ENCODE results near the gene ADGRG6.
"Not testable (repeated sequence)": the region's sequence is repeated elsewhere in the genome, so short reads cannot be mapped to it uniquely, and the experiment has no call there.

ADGRG6 gene

DNA sequence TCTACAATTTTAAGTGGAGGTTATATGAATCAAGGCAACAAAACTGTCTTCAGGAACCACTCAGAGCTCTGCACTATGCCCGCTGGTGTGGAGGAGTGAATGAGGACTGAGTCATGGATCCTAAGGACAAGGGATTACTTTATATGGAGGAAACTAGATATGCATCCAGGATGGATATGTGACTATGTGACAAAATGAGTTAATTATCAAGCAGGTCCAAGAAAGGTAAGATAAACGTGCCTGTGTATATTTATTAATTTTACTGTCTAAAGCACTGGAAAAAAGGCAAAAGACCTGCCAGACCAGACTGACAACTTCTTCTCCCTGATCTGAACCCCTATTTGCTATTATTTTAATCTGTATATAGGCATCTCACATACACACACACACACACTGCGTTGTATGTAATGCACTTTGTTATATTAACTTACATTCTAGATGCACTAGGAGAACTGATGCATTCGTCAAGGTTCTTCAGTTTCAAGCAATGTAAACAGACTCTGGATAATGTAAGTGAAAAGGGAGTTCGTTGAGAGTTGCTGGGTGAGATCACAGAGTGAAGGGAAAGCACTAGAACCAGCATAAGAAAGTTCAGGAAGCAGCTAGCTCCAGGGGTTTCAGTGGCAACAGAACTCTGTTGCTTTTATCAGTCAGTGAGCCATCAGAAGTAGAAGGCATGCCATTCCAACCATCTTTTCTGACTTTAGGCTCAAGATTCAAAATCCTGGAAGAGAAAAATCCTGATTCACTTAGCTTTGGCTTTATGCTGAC, 26.4 kb upstream of the ADGRG6 start:
- Histone ChIP-seq H3K27me3 (ENCODE audit: low read depth, low read length) (no peaks in the 10 kb centered on the region), H3K4me1 (ENCODE audit: control insufficient read depth in 1 of 2, insufficient read depth in 2 of 2, low read length in 2 of 2) (no peaks in the 10 kb centered on the region)

DNA sequence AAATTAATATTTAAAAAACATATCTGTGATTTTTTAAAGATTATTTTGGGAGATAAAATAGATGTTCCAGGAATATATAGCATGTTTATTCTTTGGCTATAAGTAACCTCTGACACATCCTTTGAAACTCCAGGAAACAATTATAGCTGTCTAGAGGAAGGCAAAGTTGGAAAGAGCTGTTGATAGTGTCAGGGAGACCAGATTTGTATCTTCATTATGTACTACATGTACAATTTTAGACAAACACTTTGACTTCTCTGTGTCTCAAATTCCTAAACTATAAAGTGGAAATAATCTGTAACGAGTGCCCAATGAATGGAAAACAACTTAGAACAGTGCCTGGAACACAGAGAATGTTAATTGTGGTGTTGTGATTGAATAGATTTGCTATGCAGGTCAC, 25.6 kb upstream of the ADGRG6 start:
- no peaks in the 10 kb centered on the region for H3K4me1 ChIP-seq (ENCODE audit: control insufficient read depth in 1 of 2, insufficient read depth in 2 of 2, low read length in 2 of 2)
- H3K9me3 ChIP-seq (ENCODE audit: control insufficient read depth in 1 of 2, low read length in 2 of 2): no peaks in the 10 kb centered on the region
- H3K27ac ChIP-seq (ENCODE audit: low read length): no peak overlapping the region
- no peak overlapping the region for H3K4me3 ChIP-seq (ENCODE audit: low read depth in 1 of 2, low read length in 2 of 2)
- no peaks in the 10 kb centered on the region for H3K36me3 ChIP-seq (ENCODE audit: control insufficient read depth in 1 of 2, insufficient read depth in 2 of 2, low read length in 2 of 2)
- no peaks in the 10 kb centered on the region for H3K27me3 ChIP-seq (ENCODE audit: low read depth, low read length)

More for the DNA sequence above, 26.4 kb upstream of the ADGRG6 start:
- no peaks in the 10 kb centered on the region for H3K9me3 ChIP-seq (ENCODE audit: control insufficient read depth in 1 of 2, low read length in 2 of 2)
- H3K36me3 ChIP-seq (ENCODE audit: control insufficient read depth in 1 of 2, insufficient read depth in 2 of 2, low read length in 2 of 2): no peaks in the 10 kb centered on the region
- no peak overlapping the region for H3K27ac ChIP-seq (ENCODE audit: low read length)
- H3K4me3 ChIP-seq (ENCODE audit: low read depth in 1 of 2, low read length in 2 of 2): no peak overlapping the region

DNA sequence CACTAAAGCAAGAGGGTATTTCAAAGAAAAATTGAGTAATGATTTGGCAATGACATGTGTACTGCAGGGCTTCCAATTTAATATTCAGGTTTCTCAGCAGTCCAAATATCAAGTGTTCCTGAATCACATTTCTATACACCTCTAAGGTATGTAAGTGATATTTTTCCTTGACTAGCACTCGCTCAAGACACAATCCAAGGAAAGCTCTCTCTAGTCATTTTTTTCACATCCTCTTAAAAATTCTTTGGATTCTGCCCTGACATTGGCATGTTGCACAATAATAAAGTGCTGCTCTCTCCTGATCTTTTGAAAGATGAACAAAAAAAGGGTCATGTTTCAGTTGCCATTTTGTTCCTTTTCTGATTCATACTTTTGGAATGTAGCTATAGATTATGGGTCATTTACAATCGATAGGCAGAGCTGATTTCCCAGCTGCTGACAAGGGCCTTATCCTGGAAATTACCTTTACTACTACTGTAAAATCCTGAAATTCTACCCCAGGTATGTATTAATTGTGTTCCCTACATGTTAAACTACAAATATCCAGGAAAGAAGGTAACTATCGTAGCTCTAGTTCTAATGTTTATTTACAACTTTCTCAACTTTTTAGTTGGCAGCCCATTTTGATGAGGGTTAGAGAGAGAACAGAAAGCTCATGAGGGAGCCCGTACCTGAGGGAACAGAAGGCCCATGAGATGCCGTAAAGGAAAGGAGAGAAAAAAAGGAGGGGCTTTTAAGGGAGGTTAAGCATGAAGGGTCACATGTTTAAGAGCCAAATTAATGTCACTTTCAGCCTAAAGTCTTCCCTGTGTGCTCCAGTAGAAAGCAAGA, 22.2 kb upstream of the ADGRG6 start:
- Histone ChIP-seq H3K27ac (ENCODE audit: low read length) (no peak overlapping the region), H3K4me3 (ENCODE audit: low read depth in 1 of 2, low read length in 2 of 2) (no peak overlapping the region)

DNA sequence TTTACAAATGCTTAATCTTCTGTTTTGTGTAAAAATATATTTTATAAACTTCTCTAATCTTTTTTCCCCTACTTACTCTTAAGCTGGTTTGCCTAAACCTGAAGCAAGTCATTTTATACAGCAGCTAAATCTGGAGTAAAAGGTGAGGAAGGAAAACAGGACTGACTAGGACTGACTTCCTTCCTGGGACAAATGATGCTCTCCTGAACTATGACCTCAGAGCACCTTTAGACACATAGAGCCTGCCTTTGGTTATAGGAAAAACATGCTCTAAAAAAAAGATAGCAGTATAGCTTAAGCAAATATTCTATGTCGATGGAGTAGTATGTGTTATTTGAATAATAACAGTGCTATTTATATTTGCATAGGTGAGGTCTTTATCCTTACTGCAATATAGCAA, 21.5 kb upstream of the ADGRG6 start:
- no peaks in the 10 kb centered on the region for H3K27me3 ChIP-seq (ENCODE audit: low read depth, low read length)
- no peaks in the 10 kb centered on the region for H3K36me3 ChIP-seq (ENCODE audit: control insufficient read depth in 1 of 2, insufficient read depth in 2 of 2, low read length in 2 of 2)
- H3K9me3 ChIP-seq (ENCODE audit: control insufficient read depth in 1 of 2, low read length in 2 of 2): no peaks in the 10 kb centered on the region
- no peaks in the 10 kb centered on the region for H3K4me1 ChIP-seq (ENCODE audit: control insufficient read depth in 1 of 2, insufficient read depth in 2 of 2, low read length in 2 of 2)
- H3K27ac ChIP-seq (ENCODE audit: low read length): no peak overlapping the region
- no peak overlapping the region for H3K4me3 ChIP-seq (ENCODE audit: low read depth in 1 of 2, low read length in 2 of 2)

More for the DNA sequence above, 22.2 kb upstream of the ADGRG6 start:
- H3K9me3 ChIP-seq (ENCODE audit: control insufficient read depth in 1 of 2, low read length in 2 of 2): no peaks in the 10 kb centered on the region
- no peaks in the 10 kb centered on the region for H3K36me3 ChIP-seq (ENCODE audit: control insufficient read depth in 1 of 2, insufficient read depth in 2 of 2, low read length in 2 of 2)
- H3K4me1 ChIP-seq (ENCODE audit: control insufficient read depth in 1 of 2, insufficient read depth in 2 of 2, low read length in 2 of 2): no peaks in the 10 kb centered on the region
- no peaks in the 10 kb centered on the region for H3K27me3 ChIP-seq (ENCODE audit: low read depth, low read length)

DNA sequence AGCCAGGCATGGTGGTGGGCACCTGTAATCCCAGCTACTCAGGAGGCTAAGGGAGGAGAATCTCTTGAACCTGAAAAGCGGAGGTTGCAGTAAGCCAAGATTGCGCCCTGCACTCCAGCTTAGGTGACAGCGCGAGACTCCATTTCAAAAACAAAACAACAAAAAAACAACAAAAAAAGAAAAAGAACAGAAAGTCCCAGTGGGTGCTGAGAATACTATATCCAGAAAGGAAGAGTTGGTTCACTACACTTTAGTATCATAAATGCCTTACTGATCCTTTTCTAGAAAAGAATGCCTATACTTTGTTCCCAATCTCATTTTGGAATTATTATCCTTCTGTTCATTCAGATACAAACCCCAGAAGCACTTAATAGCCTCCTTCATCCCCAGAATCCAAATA, 20.9 kb upstream of the ADGRG6 start:
- Histone ChIP-seq H3K27ac (ENCODE audit: low read length) (no peak overlapping the region), H3K9me3 (ENCODE audit: control insufficient read depth in 1 of 2, low read length in 2 of 2) (no peaks in the 10 kb centered on the region), H3K4me3 (ENCODE audit: low read depth in 1 of 2, low read length in 2 of 2) (no peak overlapping the region), H3K27me3 (ENCODE audit: low read depth, low read length) (no peaks in the 10 kb centered on the region), H3K36me3 (ENCODE audit: control insufficient read depth in 1 of 2, insufficient read depth in 2 of 2, low read length in 2 of 2) (no peaks in the 10 kb centered on the region), H3K4me1 (ENCODE audit: control insufficient read depth in 1 of 2, insufficient read depth in 2 of 2, low read length in 2 of 2) (no peaks in the 10 kb centered on the region)

DNA sequence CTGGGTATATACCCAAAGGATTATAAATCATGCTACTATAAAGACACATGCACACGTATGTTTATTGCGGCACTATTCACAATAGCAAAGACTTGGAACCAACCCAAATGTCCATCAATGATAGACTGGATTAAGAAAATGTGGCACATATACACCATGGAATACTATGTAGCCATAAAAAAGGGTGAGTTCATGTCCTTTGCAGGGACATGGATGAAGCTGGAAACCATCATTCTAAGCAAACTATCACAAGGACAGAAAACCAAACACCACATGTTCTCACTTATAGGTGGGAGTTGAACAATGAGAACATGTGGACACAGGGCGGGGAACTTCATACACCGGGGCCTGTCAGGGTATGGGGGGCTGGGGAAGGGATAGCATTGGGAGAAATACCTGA, 18.7 kb upstream of the ADGRG6 start:
- H3K4me3 ChIP-seq (ENCODE audit: low read depth in 1 of 2, low read length in 2 of 2); H3K27ac ChIP-seq (ENCODE audit: low read length); H3K36me3 ChIP-seq (ENCODE audit: control insufficient read depth in 1 of 2, insufficient read depth in 2 of 2, low read length in 2 of 2); H3K9me3 ChIP-seq (ENCODE audit: control insufficient read depth in 1 of 2, low read length in 2 of 2); H3K27me3 ChIP-seq (ENCODE audit: low read depth, low read length); H3K4me1 ChIP-seq (ENCODE audit: control insufficient read depth in 1 of 2, insufficient read depth in 2 of 2, low read length in 2 of 2): not testable (repeated sequence)

DNA sequence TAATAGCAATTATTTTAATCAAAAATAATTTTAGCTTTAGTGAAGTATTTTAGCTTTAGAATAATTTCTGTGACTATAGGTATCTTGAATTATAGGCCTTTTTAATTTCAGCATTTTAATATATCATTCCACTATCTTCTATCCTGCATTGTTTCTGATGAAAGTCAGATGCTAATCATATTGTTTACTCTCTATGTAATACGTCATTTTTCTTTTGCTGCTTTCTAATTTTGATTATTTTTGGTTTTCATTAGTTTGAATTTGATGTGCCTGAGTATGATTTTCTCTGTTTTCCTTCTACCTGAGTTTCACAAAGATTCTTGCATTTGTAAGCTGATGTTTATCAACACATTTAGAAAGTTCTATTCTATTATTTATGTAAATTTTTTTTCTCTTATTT, 17.4 kb upstream of the ADGRG6 start:
- no peak overlapping the region for H3K4me3 ChIP-seq (ENCODE audit: low read depth in 1 of 2, low read length in 2 of 2)
- H3K9me3 ChIP-seq (ENCODE audit: control insufficient read depth in 1 of 2, low read length in 2 of 2): no peaks in the 10 kb centered on the region
- no peaks in the 10 kb centered on the region for H3K36me3 ChIP-seq (ENCODE audit: control insufficient read depth in 1 of 2, insufficient read depth in 2 of 2, low read length in 2 of 2)
- H3K27me3 ChIP-seq (ENCODE audit: low read depth, low read length): no peaks in the 10 kb centered on the region
- no peak overlapping the region for H3K27ac ChIP-seq (ENCODE audit: low read length)
- H3K4me1 ChIP-seq (ENCODE audit: control insufficient read depth in 1 of 2, insufficient read depth in 2 of 2, low read length in 2 of 2): no peaks in the 10 kb centered on the region

DNA sequence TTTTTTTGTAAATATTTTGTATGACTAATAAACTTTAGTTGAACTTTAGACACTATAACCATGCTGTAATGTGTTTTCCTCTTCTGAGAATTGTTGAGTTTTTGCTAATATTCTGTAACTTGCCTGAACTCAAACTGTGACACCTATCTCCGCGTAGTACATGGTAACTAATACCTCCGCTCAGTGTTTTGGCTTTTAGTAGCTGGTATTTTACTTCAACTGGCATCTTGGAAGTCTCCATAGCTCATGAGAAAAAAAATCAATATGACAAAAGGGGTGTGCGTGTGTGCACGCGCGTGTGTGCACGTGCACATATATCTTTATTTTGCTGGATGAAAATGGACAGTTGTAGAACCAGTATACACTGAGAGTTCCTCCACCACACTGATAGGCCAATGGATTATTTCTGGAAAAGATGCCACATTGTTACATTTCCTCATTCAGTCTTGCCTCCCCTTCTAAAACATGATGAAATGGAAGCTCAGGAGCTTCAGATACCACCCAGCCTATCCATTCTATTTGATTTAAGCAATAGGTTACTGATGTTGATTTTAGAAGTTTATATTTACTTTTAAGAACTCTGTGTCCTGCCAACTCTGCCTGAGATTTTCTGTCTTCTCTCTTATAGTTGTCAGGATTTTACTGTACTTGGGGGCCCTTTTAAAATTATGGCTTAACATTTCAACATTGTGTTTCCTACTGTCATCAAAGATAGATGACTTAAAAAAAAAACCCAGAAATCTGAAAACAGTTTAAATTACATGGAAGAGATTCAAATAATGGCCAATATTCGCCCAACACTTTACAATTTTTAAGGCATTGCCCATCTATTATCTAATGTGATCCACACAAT, 16.3 kb upstream of the ADGRG6 start:
- H3K4me1 ChIP-seq (ENCODE audit: control insufficient read depth in 1 of 2, insufficient read depth in 2 of 2, low read length in 2 of 2): no peaks in the 10 kb centered on the region
- H3K4me3 ChIP-seq (ENCODE audit: low read depth in 1 of 2, low read length in 2 of 2): no peak overlapping the region
- no peaks in the 10 kb centered on the region for H3K27me3 ChIP-seq (ENCODE audit: low read depth, low read length)
- H3K36me3 ChIP-seq (ENCODE audit: control insufficient read depth in 1 of 2, insufficient read depth in 2 of 2, low read length in 2 of 2): no peaks in the 10 kb centered on the region
- no peaks in the 10 kb centered on the region for H3K9me3 ChIP-seq (ENCODE audit: control insufficient read depth in 1 of 2, low read length in 2 of 2)
- H3K27ac ChIP-seq (ENCODE audit: low read length): no peak overlapping the region

DNA sequence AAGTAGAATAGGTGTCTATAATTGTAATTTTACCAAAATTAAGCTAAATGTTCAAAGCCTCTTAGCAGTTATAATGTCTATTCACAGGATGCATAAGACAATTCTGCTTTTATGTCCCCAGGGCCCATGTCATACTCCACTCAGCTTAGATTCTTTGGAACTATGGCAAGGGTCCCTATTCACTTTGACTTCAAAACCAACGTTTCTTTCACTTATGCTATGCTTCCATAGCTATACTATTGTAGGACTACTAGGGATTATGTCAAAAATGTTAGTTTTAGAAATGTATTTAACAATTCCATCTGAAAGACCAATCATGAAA, 15.8 kb upstream of the ADGRG6 start:
- no peaks in the 10 kb centered on the region for H3K27me3 ChIP-seq (ENCODE audit: low read depth, low read length)
- no peaks in the 10 kb centered on the region for H3K9me3 ChIP-seq (ENCODE audit: control insufficient read depth in 1 of 2, low read length in 2 of 2)
- no peak overlapping the region for H3K4me3 ChIP-seq (ENCODE audit: low read depth in 1 of 2, low read length in 2 of 2)
- no peaks in the 10 kb centered on the region for H3K4me1 ChIP-seq (ENCODE audit: control insufficient read depth in 1 of 2, insufficient read depth in 2 of 2, low read length in 2 of 2)
- no peak overlapping the region for H3K27ac ChIP-seq (ENCODE audit: low read length)
- H3K36me3 ChIP-seq (ENCODE audit: control insufficient read depth in 1 of 2, insufficient read depth in 2 of 2, low read length in 2 of 2): no peaks in the 10 kb centered on the region

DNA sequence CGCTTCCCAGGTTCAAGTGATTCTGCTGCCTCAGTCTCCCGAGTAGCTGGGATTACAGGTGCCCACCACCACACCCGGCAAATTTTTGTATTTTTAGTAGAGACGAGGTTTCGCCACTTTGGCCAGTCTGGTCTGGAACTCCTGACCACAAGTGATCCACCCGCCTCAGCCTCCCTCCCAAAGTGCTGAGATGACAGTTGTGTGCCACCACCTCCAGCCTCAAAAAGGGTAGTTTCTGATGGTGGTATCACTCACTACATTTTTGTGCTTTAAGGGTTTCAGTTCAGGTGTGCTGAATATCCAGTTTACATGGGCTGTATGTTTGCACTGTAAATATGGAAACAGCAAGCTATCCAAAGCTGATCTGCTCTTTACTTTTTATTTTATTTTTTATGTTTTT, 12.1 kb upstream of the ADGRG6 start:
- Histone ChIP-seq H3K4me3 (ENCODE audit: low read depth in 1 of 2, low read length in 2 of 2) (no peak overlapping the region), H3K9me3 (ENCODE audit: control insufficient read depth in 1 of 2, low read length in 2 of 2) (no peaks in the 10 kb centered on the region), H3K36me3 (ENCODE audit: control insufficient read depth in 1 of 2, insufficient read depth in 2 of 2, low read length in 2 of 2) (no peaks in the 10 kb centered on the region), H3K4me1 (ENCODE audit: control insufficient read depth in 1 of 2, insufficient read depth in 2 of 2, low read length in 2 of 2) (no peaks in the 10 kb centered on the region), H3K27me3 (ENCODE audit: low read depth, low read length) (no peaks in the 10 kb centered on the region), H3K27ac (ENCODE audit: low read length) (no peak overlapping the region)

DNA sequence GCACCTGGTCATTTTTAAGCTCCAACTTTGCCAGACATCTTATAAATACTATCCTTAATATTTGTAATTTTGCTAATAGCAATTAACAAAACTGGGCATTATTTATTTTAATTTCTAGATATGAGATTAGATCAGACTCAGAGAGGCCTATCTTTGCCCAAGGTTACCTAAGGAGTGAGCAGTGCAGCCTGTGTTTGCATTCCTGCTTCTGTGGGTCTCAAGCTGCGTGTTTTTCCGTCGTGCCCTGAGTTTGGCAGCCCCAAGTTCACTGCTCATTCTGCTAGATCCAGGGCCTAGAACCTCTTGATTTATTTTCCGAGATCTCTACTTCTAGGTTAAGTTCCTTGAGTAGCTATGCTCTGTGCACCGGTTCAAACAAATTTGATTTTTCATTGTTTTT, 11.0 kb upstream of the ADGRG6 start:
- Histone ChIP-seq H3K9me3 (ENCODE audit: control insufficient read depth in 1 of 2, low read length in 2 of 2) (no peaks in the 10 kb centered on the region), H3K4me3 (ENCODE audit: low read depth in 1 of 2, low read length in 2 of 2) (no peak overlapping the region), H3K27me3 (ENCODE audit: low read depth, low read length) (no peaks in the 10 kb centered on the region), H3K27ac (ENCODE audit: low read length) (no peak overlapping the region), H3K4me1 (ENCODE audit: control insufficient read depth in 1 of 2, insufficient read depth in 2 of 2, low read length in 2 of 2) (no peaks in the 10 kb centered on the region), H3K36me3 (ENCODE audit: control insufficient read depth in 1 of 2, insufficient read depth in 2 of 2, low read length in 2 of 2) (no peaks in the 10 kb centered on the region)
